Motor neuron (in vitro differentiated cells): ENCODE data around the gene AIF1L. TPM values are rescaled to one million over a fixed set of nuclear protein-coding genes. Genes with fewer than 3 reads are reported as not detected.
A peak's percentile ranks its signal among the peaks of the same experiment; 100 is the strongest.

ENCODE experiments used
- ATAC-seq, 8 experiments: fragments of 200-7000 bp; cut with Tn5 transposase; replicated peaks in 6 of 8; 2 replicates each; pipeline ENCODE4 v1.8.0; 2021; ENCODE audit warnings: mild to moderate bottlenecking in 8 of 8, moderate library complexity in 8 of 8
- H3K27ac ChIP-seq, 2 donors: fragments of 250-450 bp; sonication (Bioruptor Pico); 2 replicates each; pipeline ENCODE4 v1.9.0; 2021; ENCODE audit warnings: antibody characterized with exemption in 2 of 2, mild to moderate bottlenecking in 2 of 2, moderate library complexity in 1 of 2
- H3K4me1 ChIP-seq, 2 donors: fragments of 250-450 bp; sonication (Bioruptor Pico); replicated peaks in 1 of 2; 2 replicates each; pipeline ENCODE4 v1.6.1; 2021; ENCODE audit warnings: antibody characterized with exemption in 2 of 2, mild to moderate bottlenecking in 2 of 2, moderate library complexity in 1 of 2
- H3K4me3 ChIP-seq, 5 donors: fragments of 250-450 bp; sonication (Bioruptor Pico); 2 replicates each; pipeline ENCODE4 v1.9.0; 2021; ENCODE audit warnings: antibody characterized with exemption in 5 of 5, mild to moderate bottlenecking in 5 of 5, moderate library complexity in 4 of 5
- WGBS, 10 experiments: fragments of 450-650 bp; shearing (Covaris generic); methylation state at CpG; one replicate each; pipeline ENCODE4 v1.0.0; 2022; 5-methylcytosine and 5-hydroxymethylcytosine counted together
- in situ Hi-C, 9 experiments: fragments of 400-800 bp; cut with MboI; loops; one replicate each; pipeline ENCODE4 v1.15.0; 2021; ENCODE audit warnings: low sequenced_read_pairs in 9 of 9, low pct_unique_long_range_greater_than_20kb in 2 of 9; ENCODE audit not compliant: unreplicated experiment in 9 of 9
- total RNA-seq, 8 experiments: library from RNA; unstranded; fragments of 300-600 nt; gene quantifications; 2 replicates each; pipeline versions ENCODE4 v1.2.3 to v1.2.4, GENCODE V29; 2022

Gene AIF1L
- total RNA-seq, 8 experiments from 2014 or later = 1.2 to 24.5 (median 5.1) TPM

- in situ Hi-C loops = loop anchor here in 2 of 9 experiments (25.0 kb wide), 1 partner anchor 274 kb away; no protein-coding TSS in a partner anchor
- no peak overlapping the region for H3K27ac ChIP-seq
- ATAC-seq = no peak
- 0 to 74% (median 40%) methylated on average over 1 to 7 of the region's 9 CpGs; no CpG with 5 or more reads in 1 of the 10 experiments for WGBS, 10 experiments
- no peaks in the 10 kb centered on the region for H3K4me1 ChIP-seq
- no peak overlapping the region for H3K4me3 ChIP-seq
Observed at GRCh38 chr9:131062969-131063368, 33.4 kb upstream of the AIF1L start.

GRCh38 chr9:131065599-131065998 is 30.7 kb upstream of the AIF1L start:
- H3K4me1 ChIP-seq = no peaks in the 10 kb centered on the region
- no peak overlapping the region for H3K4me3 ChIP-seq
- ATAC-seq = no peak
- peak overlapping the region in 1 of 2 donors; percentile 31 for H3K27ac ChIP-seq
- in situ Hi-C loops = loop anchor here in 2 of 9 experiments (25.0 kb wide), 1 partner anchor 272 kb away; no protein-coding TSS in a partner anchor
- WGBS, 10 experiments = 57 to 97% (median 85%) methylated on average over 3 to 7 of the region's 7 CpGs; no CpG with 5 or more reads in 1 of the 10 experiments

DNA sequence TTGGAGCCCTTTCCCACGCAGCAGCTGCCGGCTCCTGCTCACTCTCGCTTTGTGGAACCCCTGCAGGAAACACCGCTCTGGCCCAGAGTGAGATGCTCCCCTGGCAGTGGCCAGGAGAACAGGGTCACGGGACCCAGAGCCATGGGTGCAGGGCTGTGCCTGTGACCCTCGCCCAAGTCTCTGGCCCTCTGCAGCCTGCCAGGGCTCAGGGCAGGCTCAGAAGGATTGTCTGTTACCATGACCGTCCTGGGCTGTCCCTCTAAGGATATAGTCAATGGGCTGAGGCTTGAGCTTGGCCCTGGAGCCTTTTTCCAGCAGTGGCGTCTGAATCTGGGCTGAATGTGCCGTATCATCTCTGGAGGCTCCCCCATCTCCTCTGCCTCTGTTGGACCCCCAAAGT is 28.7 kb upstream of the AIF1L start:
- in situ Hi-C loops = loop anchor here in 2 of 9 experiments (25.0 kb wide), 1 partner anchor 270 kb away; no protein-coding TSS in a partner anchor
- Histone ChIP-seq H3K27ac (peak overlapping the region; percentile 22 to 68), H3K4me3 (no peak overlapping the region), H3K4me1 (no peaks in the 10 kb centered on the region)
- ATAC-seq = peak in 2 of 8 experiments; percentile 15 to 20
- WGBS, 10 experiments = 40 to 60% (median 60%) methylated on average over 1 to 2 of the region's 9 CpGs; no CpG with 5 or more reads in 7 of the 10 experiments

GRCh38 chr9:131068076-131068816 is 28.1 kb upstream of the AIF1L start:
- no peaks in the 10 kb centered on the region for H3K4me1 ChIP-seq
- in situ Hi-C loops = loop anchor here in 2 of 9 experiments (25.0 kb wide), 1 partner anchor 269 kb away; no protein-coding TSS in a partner anchor
- H3K27ac ChIP-seq = peak overlapping the region; percentile 53 to 68
- H3K4me3 ChIP-seq = no peak overlapping the region
- ATAC-seq = peak in 1 of 8 experiments; percentile 21
- 0 to 86% (median 69%) methylated on average over 1 to 7 of the region's 14 CpGs; no CpG with 5 or more reads in 5 of the 10 experiments for WGBS, 10 experiments

DNA sequence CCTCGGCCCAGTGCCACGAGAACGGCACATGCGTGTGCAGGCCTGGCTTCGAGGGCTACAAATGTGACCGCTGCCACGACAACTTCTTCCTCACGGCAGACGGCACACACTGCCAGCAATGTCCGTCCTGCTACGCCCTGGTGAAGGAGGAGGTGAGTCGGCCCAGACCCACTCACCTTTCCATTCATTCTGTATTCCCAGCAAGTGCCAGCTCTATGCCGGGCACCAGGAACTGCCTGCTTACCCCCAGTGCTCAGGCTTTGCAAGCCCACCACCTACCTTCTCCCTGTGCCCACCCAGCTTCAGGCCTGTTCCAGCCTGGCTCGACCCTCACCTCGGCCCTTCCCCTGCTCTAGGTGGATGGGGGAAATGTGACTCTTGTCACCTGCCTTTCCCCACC is 26.6 kb upstream of the AIF1L start:
- in situ Hi-C loops = loop anchor here in 2 of 9 experiments (25.0 kb wide), 1 partner anchor 268 kb away; no protein-coding TSS in a partner anchor
- WGBS, 10 experiments = 39 to 90% (median 60%) methylated on average over 1 to 3 of the region's 15 CpGs; no CpG with 5 or more reads in 6 of the 10 experiments
- ATAC-seq = no peak
- H3K4me1 ChIP-seq = no peaks in the 10 kb centered on the region
- H3K27ac ChIP-seq = peak overlapping the region in 1 of 2 donors; percentile 61
- no peak overlapping the region for H3K4me3 ChIP-seq

GRCh38 chr9:131072107-131072870 is 24.0 kb upstream of the AIF1L start:
- in situ Hi-C loops = loop anchor here in 2 of 9 experiments (25.0 kb wide), 1 partner anchor 265 kb away; no protein-coding TSS in a partner anchor
- WGBS, 10 experiments = 0 to 100% (median 68%) methylated on average over 1 to 3 of the region's 16 CpGs; no CpG with 5 or more reads in 5 of the 10 experiments
- Histone ChIP-seq H3K4me3 (no peak overlapping the region), H3K27ac (peak overlapping the region; percentile 51 to 58), H3K4me1 (no peaks in the 10 kb centered on the region)
- ATAC-seq = no peak

DNA sequence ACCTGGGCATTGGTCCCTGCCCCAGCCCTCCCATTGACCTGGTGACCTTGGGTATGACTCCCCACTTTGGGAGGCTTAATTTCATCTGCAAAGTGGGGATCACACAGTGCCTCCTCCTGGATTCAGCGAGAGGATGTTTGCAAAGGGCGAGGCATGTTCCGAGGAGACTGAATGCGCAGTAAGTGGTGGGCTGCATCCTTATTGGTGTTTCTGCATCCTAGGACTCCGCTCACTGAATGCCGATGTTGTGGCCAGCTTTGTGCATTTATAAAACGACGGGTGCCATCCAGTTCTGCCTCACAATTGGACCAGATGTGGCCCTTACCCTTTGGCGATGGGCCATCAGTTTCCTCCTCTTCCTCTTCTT is 23.5 kb upstream of the AIF1L start:
- WGBS, 10 experiments = 39 to 100% (median 80%) methylated on average over 1 to 6 of the region's 9 CpGs; no CpG with 5 or more reads in 5 of the 10 experiments
- no peak for ATAC-seq
- in situ Hi-C loops = loop anchor here in 2 of 9 experiments (25.0 kb wide), 1 partner anchor 264 kb away; no protein-coding TSS in a partner anchor
- peak overlapping the region; percentile 26 to 51 for H3K27ac ChIP-seq
- no peak overlapping the region for H3K4me3 ChIP-seq
- no peaks in the 10 kb centered on the region for H3K4me1 ChIP-seq

DNA sequence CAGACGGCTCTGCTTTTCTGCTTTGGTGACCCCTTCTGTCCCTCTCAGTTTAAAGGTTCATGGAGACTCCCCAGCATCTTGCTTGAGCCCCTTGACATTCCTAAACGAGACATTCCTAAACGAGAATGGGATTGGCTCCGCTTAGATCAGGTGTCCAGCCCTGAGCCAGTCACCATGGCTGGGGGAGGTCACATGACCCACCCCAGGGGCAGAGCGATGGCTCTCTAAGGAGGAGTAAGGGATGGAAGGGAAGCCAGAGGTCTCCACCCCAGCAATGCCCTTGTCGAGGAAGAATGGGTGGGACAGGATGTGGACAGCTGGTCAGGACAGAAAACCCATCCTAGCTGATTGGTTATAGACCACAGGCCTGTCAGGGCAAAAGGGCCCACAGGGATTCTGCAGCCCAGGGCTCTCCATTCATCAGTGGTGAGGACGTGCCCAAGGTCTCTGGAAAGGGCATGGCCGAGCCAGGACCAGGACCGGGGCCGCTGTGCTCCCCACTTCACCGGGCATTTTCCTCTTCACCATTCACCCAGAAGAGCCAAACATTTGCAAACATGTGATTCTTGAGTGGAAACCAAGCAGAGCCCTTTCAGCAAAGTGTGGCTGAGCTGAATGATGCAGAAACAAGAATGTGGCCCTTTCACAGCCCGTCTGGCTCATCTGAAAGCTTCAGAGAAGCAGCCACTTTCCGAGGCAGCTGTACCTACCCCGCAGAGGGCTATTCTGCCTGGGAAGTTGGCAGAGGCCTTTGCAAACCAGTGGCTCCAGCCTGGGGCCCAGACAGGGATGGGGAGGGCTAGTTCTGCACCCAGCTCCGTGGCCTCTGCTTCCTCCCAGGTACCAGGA is 19.8 kb upstream of the AIF1L start:
- Histone ChIP-seq H3K4me1 (no peaks in the 10 kb centered on the region), H3K27ac (peak overlapping the region in 1 of 2 donors; percentile 12), H3K4me3 (no peak overlapping the region)
- ATAC-seq = peak in 3 of 8 experiments; percentile 9 to 74 (median 30)
- 22 to 100% (median 75%) methylated on average over 2 to 9 of the region's 15 CpGs; no CpG with 5 or more reads in 4 of the 10 experiments for WGBS, 10 experiments
- in situ Hi-C loops = loop anchor here in 1 of 9 experiments (25.0 kb wide), 1 partner anchor 89 kb away; no protein-coding TSS in a partner anchor

DNA sequence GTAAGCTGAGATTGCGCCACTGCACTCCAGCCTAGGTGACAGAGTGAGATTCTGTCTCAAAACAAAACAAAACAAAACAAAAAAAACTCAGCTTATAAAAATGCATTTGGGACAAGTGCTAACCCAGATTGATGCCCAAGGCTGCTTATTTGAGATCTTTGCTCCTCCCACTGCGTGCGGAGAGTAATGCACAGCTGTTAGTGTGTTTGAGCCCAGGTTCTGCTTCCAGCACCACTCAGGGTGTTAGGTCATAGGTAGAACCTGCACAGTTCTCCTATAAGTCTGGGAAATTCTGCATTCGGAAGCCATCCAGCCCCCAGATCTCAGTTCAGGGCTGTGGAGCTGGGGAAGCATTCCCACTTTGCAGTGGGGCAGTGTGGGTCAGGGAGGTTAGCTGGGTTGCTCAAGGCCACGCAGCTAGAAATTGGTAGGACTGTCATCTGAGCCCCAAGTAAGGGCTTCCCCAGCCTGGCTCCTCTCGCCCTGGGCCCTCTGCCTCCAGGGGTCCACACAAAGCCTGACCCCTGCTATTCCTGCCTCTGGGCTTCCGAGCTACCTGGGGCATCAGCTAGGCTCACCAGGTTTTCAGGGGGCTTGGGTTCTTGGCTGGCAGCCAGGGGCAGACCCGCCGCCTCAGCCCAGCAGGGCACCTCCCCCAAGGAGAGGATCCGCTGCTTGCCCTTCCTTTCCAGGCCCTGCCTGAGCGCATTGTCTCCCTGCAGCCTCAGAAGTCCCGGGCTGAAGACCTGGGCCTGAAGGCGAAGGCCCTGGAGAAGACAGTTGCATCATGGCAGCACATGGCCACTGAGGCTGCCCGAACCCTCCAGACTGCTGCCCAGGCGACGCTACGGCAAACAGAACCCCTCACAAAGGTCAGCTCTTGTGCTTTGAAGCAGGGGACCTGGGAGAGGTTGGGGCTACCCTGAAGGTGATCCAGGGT is 17.6 kb upstream of the AIF1L start:
- WGBS, 10 experiments = 40 to 80% (median 75%) methylated on average over 1 to 8 of the region's 17 CpGs; no CpG with 5 or more reads in 3 of the 10 experiments
- ATAC-seq = no peak
- no peaks in the 10 kb centered on the region for H3K4me1 ChIP-seq
- peak overlapping the region; percentile 33 to 55 for H3K27ac ChIP-seq
- no peak overlapping the region for H3K4me3 ChIP-seq
- in situ Hi-C loops = loop anchor here in 1 of 9 experiments (25.0 kb wide), 1 partner anchor 91 kb away; no protein-coding TSS in a partner anchor

DNA sequence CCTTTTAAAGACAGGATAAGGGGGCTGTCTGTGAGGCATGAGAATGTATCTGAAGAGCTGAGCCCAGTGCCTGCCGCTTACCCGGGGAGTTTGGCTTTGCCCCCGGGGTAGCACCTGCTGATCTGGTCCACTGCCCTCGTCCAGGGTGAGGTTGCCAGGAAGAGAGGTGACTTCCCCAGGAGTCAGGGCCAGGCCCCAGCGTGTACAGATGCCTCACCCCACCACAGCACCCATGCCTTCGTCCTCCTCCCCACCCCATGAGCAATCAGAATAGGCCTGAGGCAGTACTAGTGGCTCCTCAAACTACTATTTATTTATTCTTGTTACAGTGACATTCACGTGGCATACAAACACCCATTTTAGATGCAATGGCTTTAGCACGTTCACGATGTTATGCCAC is 15.7 kb upstream of the AIF1L start:
- WGBS, 10 experiments = 57 to 76% (median 65%) methylated on average over 3 of the region's 9 CpGs; no CpG with 5 or more reads in 6 of the 10 experiments
- in situ Hi-C loops = loop anchor here in 1 of 9 experiments (25.0 kb wide), 1 partner anchor 93 kb away; no protein-coding TSS in a partner anchor
- H3K4me3 ChIP-seq = no peak overlapping the region
- no peaks in the 10 kb centered on the region for H3K4me1 ChIP-seq
- ATAC-seq = peak in 2 of 8 experiments; percentile 51 to 60
- peak overlapping the region in 1 of 2 donors; percentile 53 for H3K27ac ChIP-seq

- Histone ChIP-seq H3K4me1 (no peaks in the 10 kb centered on the region), H3K4me3 (no peak overlapping the region), H3K27ac (peak overlapping the region; percentile 29 to 54)
- 54 to 100% (median 88%) methylated on average over 1 to 6 of the region's 9 CpGs; no CpG with 5 or more reads in 4 of the 10 experiments for WGBS, 10 experiments
- ATAC-seq = no peak
- in situ Hi-C loops = loop anchor here in 1 of 9 experiments (25.0 kb wide), 1 partner anchor 95 kb away; no protein-coding TSS in a partner anchor
Observed at GRCh38 chr9:131081868-131082267, 14.5 kb upstream of the AIF1L start.
